RWPE2 (cell line): ENCODE measurements around the gene NEDD4L.

Experiments
- ATAC-seq: fragments of 200-7000 bp; cut with Tn5 transposase; 3 replicates; pipeline ENCODE4 v1.9.1; 2021; ENCODE audit warnings: low read depth
- DNase-seq: peaks from one replicate; pipeline ENCODE4 v3.0.0-alpha.2; 2020; ENCODE audit warnings: low spot score
- H3K27ac ChIP-seq: fragments of 450-650 bp; 2 replicates; pipeline ENCODE4 v1.5.1; 2017; ENCODE audit warnings: mild to moderate bottlenecking; ENCODE audit not compliant: poor library complexity, severe bottlenecking
- H3K27me3 ChIP-seq: fragments of 250-450 bp; sonication (Bioruptor Pico); 2 replicates; pipeline ENCODE4 v1.5.1; 2021; ENCODE audit warnings: mild to moderate bottlenecking, moderate library complexity; ENCODE audit not compliant: insufficient read depth, poor library complexity, severe bottlenecking
- H3K36me3 ChIP-seq: fragments of 250-450 bp; sonication (Bioruptor Pico); 2 replicates; pipeline ENCODE4 v1.5.1; 2020; ENCODE audit warnings: low read depth, mild to moderate bottlenecking, moderate library complexity
- H3K4me1 ChIP-seq: fragments of 250-450 bp; sonication (Bioruptor Pico); 2 replicates; pipeline ENCODE4 v1.5.1; 2021; ENCODE audit warnings: mild to moderate bottlenecking, moderate library complexity; ENCODE audit not compliant: insufficient read depth, poor library complexity, severe bottlenecking
- H3K4me3 ChIP-seq: fragments of 250-450 bp; sonication (Bioruptor Pico); 2 replicates; pipeline ENCODE4 v1.5.1; 2021; ENCODE audit warnings: mild to moderate bottlenecking, moderate library complexity; ENCODE audit not compliant: severe bottlenecking
- H3K9me3 ChIP-seq: fragments of 250-450 bp; sonication (Bioruptor Pico); 2 replicates; pipeline ENCODE4 v1.5.1; 2021; ENCODE audit warnings: mild to moderate bottlenecking, moderate library complexity; ENCODE audit not compliant: severe bottlenecking
- CTCF ChIP-seq: fragments of 450-650 bp; IDR thresholded peaks from one replicate; pipeline ENCODE4 v1.5.1; 2017; ENCODE audit warnings: mild to moderate bottlenecking, moderate library complexity; ENCODE audit not compliant: poor library complexity, severe bottlenecking

NEDD4L gene

GRCh38 chr18:58105206-58105887 lies 61.3 kb downstream of the NEDD4L start:
- no peaks in the 10 kb centered on the region for H3K27me3 ChIP-seq
- H3K4me1 ChIP-seq, result no peaks in the 10 kb centered on the region
- DNase-seq (no peak), ATAC-seq (no peak)
- H3K27ac ChIP-seq, result no peak overlapping the region
- H3K36me3 ChIP-seq, result no peaks in the 10 kb centered on the region
- no peak overlapping the region for H3K4me3 ChIP-seq
- no peak for TF ChIP-seq CTCF
- H3K9me3 ChIP-seq, result no peaks in the 10 kb centered on the region

- no peaks in the 10 kb centered on the region for H3K9me3 ChIP-seq
- no peak overlapping the region for H3K27ac ChIP-seq
- no peak for TF ChIP-seq CTCF
- no peaks in the 10 kb centered on the region for H3K4me1 ChIP-seq
- no peak for DNase-seq
- H3K27me3 ChIP-seq, result no peaks in the 10 kb centered on the region
- no peaks in the 10 kb centered on the region for H3K36me3 ChIP-seq
- no peak overlapping the region for H3K4me3 ChIP-seq
- ATAC-seq, result no peak
Measured at GRCh38 chr18:58105888-58106260, 61.8 kb downstream of the NEDD4L start.

- Histone ChIP-seq H3K36me3 (no peaks in the 10 kb centered on the region), H3K4me1 (no peaks in the 10 kb centered on the region), H3K9me3 (no peaks in the 10 kb centered on the region), H3K27ac (no peak overlapping the region), H3K27me3 (no peaks in the 10 kb centered on the region), H3K4me3 (no peak overlapping the region)
- DNase-seq, result no peak
- ATAC-seq, result no peak
- no peak for TF ChIP-seq CTCF
Measured at GRCh38 chr18:58106289-58107070, 62.5 kb downstream of the NEDD4L start.

GRCh38 chr18:58109256-58109655 lies 65.2 kb downstream of the NEDD4L start:
- Histone ChIP-seq H3K4me1 (no peaks in the 10 kb centered on the region), H3K27ac (no peak overlapping the region), H3K9me3 (no peaks in the 10 kb centered on the region), H3K36me3 (no peaks in the 10 kb centered on the region), H3K27me3 (no peaks in the 10 kb centered on the region), H3K4me3 (no peak overlapping the region)
- DNase-seq (no peak), ATAC-seq (no peak)
- TF ChIP-seq CTCF, result no peak

GRCh38 chr18:58110398-58110797 lies 66.4 kb downstream of the NEDD4L start:
- ATAC-seq, result no peak
- H3K4me3 ChIP-seq, result no peak overlapping the region
- no peak overlapping the region for H3K27ac ChIP-seq
- no peaks in the 10 kb centered on the region for H3K27me3 ChIP-seq
- no peaks in the 10 kb centered on the region for H3K9me3 ChIP-seq
- H3K36me3 ChIP-seq, result no peaks in the 10 kb centered on the region
- no peak for DNase-seq
- TF ChIP-seq CTCF, result no peak
- no peaks in the 10 kb centered on the region for H3K4me1 ChIP-seq
